B cell (primary cell): Measurements from ENCODE around the gene TEX10. TPM values are rescaled to one million over a fixed set of nuclear protein-coding genes. Genes with fewer than 3 reads are reported as not detected.

Experiments
- ATAC-seq: fragments of 200-7000 bp; cut with Tn5 transposase; one replicate; pipeline ENCODE4 v1.10.0; 2021; ENCODE audit warnings: low read depth, mild to moderate bottlenecking, moderate number of reproducible peaks, moderate library complexity
- CTCF ChIA-PET: fragments of 350-600 bp; sonication (Branson Sonifier 250); formaldehyde crosslinking; loops from one replicate; lab custom pipeline; 2021; ENCODE audit warnings: antibody characterized with exemption, inconsistent platforms; lab: Charles Lee
- POLR2A ChIA-PET: fragments of 350-600 bp; sonication (Branson Sonifier 250); formaldehyde crosslinking; loops from one replicate; lab custom pipeline; 2021; ENCODE audit warnings: antibody characterized with exemption; lab: Charles Lee
- DNase-seq: peaks from one replicate; pipeline ENCODE4 v3.0.0; 2013
- H2AFZ ChIP-seq: 2 replicates; pipeline ENCODE4 v1.6.1; 2012; ENCODE audit warnings: mild to moderate bottlenecking, low read depth, low read length; ENCODE audit not compliant: insufficient read depth, poor library complexity, severe bottlenecking
- H3K27ac ChIP-seq, 2 donors: 1 replicate in 1 of 2; 2 replicates in 1 of 2; pipeline ENCODE4 v1.5.1; 2012 to 2013; ENCODE audit warnings: low read length in 2 of 2, mild to moderate bottlenecking in 2 of 2, moderate library complexity in 1 of 2
- H3K27me3 ChIP-seq, 4 experiments: fragments of 200-600 bp in 1 of 4; sonication (generic) in 1 of 4; replicated peaks in 1 of 4; 1 replicate in 2 of 4; 2 replicates in 2 of 4; pipeline versions ENCODE4 v1.6.1 to v1.7.0; 2013 to 2016; ENCODE audit warnings: low read length in 3 of 4, mild to moderate bottlenecking in 2 of 4, mixed read lengths in 1 of 4, moderate library complexity in 1 of 4; ENCODE audit not compliant: insufficient read depth in 4 of 4, control insufficient read depth in 3 of 4; ENCODE audit errors: control extremely low read depth in 1 of 4
- H3K36me3 ChIP-seq, 2 experiments: replicated peaks in 1 of 2; 1 replicate in 1 of 2; 2 replicates in 1 of 2; pipeline versions ENCODE4 v1.6.1 to v1.7.1; 2013; ENCODE audit warnings: low read length in 1 of 2; ENCODE audit not compliant: insufficient read depth in 2 of 2, control insufficient read depth in 1 of 2; ENCODE audit errors: control extremely low read depth in 1 of 2, extremely low read depth in 1 of 2
- H3K4me1 ChIP-seq, 2 donors: fragments of 200-600 bp in 1 of 2; sonication (generic) in 1 of 2; 1 replicate in 1 of 2; 2 replicates in 1 of 2; pipeline versions ENCODE4 v1.5.1 to v1.6.1; 2013 to 2017; ENCODE audit warnings: low read length in 2 of 2; ENCODE audit not compliant: control insufficient read depth in 2 of 2, insufficient read depth in 2 of 2
- H3K4me2 ChIP-seq: replicated peaks from 2 replicates; pipeline ENCODE3; 2012; ENCODE audit warnings: mild to moderate bottlenecking, low read depth, low read length; ENCODE audit not compliant: poor library complexity, severe bottlenecking
- H3K4me3 ChIP-seq, 5 experiments: fragments of 200-600 bp in 1 of 5; sonication (generic) in 1 of 5; 1 replicate in 3 of 5; 2 replicates in 2 of 5; pipeline versions ENCODE4 v1.5.1 to v1.7.0; 2011 to 2016; ENCODE audit warnings: low read length in 4 of 5, mild to moderate bottlenecking in 4 of 5, low read depth in 2 of 5, control low read depth in 1 of 5, moderate library complexity in 1 of 5; ENCODE audit not compliant: insufficient read depth in 1 of 5; ENCODE audit errors: control extremely low read depth in 1 of 5, extremely low read depth in 1 of 5
- H3K79me2 ChIP-seq: fragments of 200-600 bp; sonication (generic); one replicate; pipeline ENCODE4 v1.6.0; 2016; ENCODE audit warnings: low read length; ENCODE audit not compliant: control insufficient read depth, insufficient read depth
- H3K9ac ChIP-seq: fragments of 200-600 bp; sonication (generic); 2 replicates; pipeline ENCODE4 v1.6.1; 2017; ENCODE audit warnings: mild to moderate bottlenecking, low read length, moderate library complexity
- H3K9me3 ChIP-seq, 3 donors: one replicate each; pipeline versions ENCODE4 v1.6.1 to v1.7.1; 2013; ENCODE audit warnings: low read length in 2 of 3; ENCODE audit not compliant: control insufficient read depth in 2 of 3, insufficient read depth in 1 of 3; ENCODE audit errors: control extremely low read depth in 1 of 3
- H4K20me1 ChIP-seq: 2 replicates; pipeline ENCODE4 v1.6.0; 2012; ENCODE audit warnings: mild to moderate bottlenecking, low read length; ENCODE audit not compliant: insufficient read depth, control insufficient read depth, poor library complexity, severe bottlenecking
- H3K27ac Mint-ChIP-seq: one replicate; pipeline ENCODE4 v1.8.0; 2021; ENCODE audit warnings: mixed read lengths
- H3K27me3 Mint-ChIP-seq: one replicate; pipeline ENCODE4 v1.8.0; 2021; ENCODE audit warnings: mixed read lengths
- H3K4me1 Mint-ChIP-seq: one replicate; pipeline ENCODE4 v1.8.0; 2021; ENCODE audit warnings: mixed read lengths
- H3K4me3 Mint-ChIP-seq: one replicate; pipeline ENCODE4 v1.8.0; 2021; ENCODE audit warnings: mixed read lengths
- H3K9me3 Mint-ChIP-seq: one replicate; pipeline ENCODE4 v1.8.0; 2022; ENCODE audit warnings: mixed read lengths; ENCODE audit not compliant: insufficient read depth
- CTCF ChIP-seq: fragments of 200-600 bp; IDR thresholded peaks from one replicate; pipeline ENCODE4 v1.8.0; 2022; ENCODE audit warnings: antibody characterized with exemption, mild to moderate bottlenecking
- EZH2 ChIP-seq: IDR thresholded peaks from 2 replicates; pipeline ENCODE4 v1.6.1; 2012; ENCODE audit warnings: borderline replicate concordance, low read depth, mild to moderate bottlenecking, moderate library complexity, low read length; ENCODE audit not compliant: insufficient read depth, poor library complexity, severe bottlenecking
- WGBS: methylation state at CpG from one replicate; pipeline ENCODE4 v1.1.5; 2013; ENCODE audit warnings: missing lambda C conversion rate; ENCODE audit not compliant: insufficient coverage; 5-methylcytosine and 5-hydroxymethylcytosine counted together
- intact Hi-C: fragments of 100-400 bp; cut with micrococcal nuclease; formaldehyde crosslinking; loops from one replicate; pipeline ENCODE4 v1.10.0; 2022
- polyA plus RNA-seq: library from polyadenylated mRNA; depleted of rRNA; stranded (reverse); fragments of >200 nt; gene quantifications from 2 replicates; pipeline ENCODE4 v1.2.3, GENCODE V29; 2012
- total RNA-seq, 2 donors: library from RNA; stranded (reverse); fragments of 120-200 nt in 1 of 2; gene quantifications; 1 replicate in 1 of 2; 2 replicates in 1 of 2; pipeline versions ENCODE4 v1.2.3 to v1.2.4, GENCODE V29; 2013 to 2022

The TEX10 gene
- total and polyA plus RNA-seq, 2 donors (not counting 1 experiment from before 2014, with no cell fraction given): 15.5 to 24.9 TPM

GRCh38 chr9:100401042-100401441, 48.3 kb upstream of the TEX10 start:
- peaks cover 5% of the 10 kb centered on the region for H3K27me3 Mint-ChIP-seq
- H3K79me2 ChIP-seq: no peaks in the 10 kb centered on the region
- TF ChIP-seq EZH2 (no peak), CTCF (no peak)
- ChIA-PET CTCF (interaction anchor here (0.8 kb wide), 1 partner anchor 37 kb away, joined by 3 read pairs; no protein-coding TSS in a partner anchor), POLR2A (no interaction called here)
- no peaks in the 10 kb centered on the region for H3K4me1 Mint-ChIP-seq
- no peaks in the 10 kb centered on the region for H3K9me3 Mint-ChIP-seq
- no peak overlapping the region for H2AFZ ChIP-seq
- H3K9me3 ChIP-seq: no peaks in the 10 kb centered on the region
- no peaks in the 10 kb centered on the region for H3K4me1 ChIP-seq
- H3K36me3 ChIP-seq: no peaks in the 10 kb centered on the region
- no peak overlapping the region for H3K4me3 Mint-ChIP-seq
- ATAC-seq: no peak
- no peak overlapping the region for H3K27ac ChIP-seq
- no peak for DNase-seq
- 100% methylated on average over 1 of the region's 1 CpG for WGBS
- no peak overlapping the region for H3K4me2 ChIP-seq
- no peaks in the 10 kb centered on the region for H4K20me1 ChIP-seq
- intact Hi-C loops: no loop called here
- no peak overlapping the region for H3K9ac ChIP-seq
- H3K27ac Mint-ChIP-seq: no peak overlapping the region
- peaks cover 0 to 2% (median 0%) of the 10 kb centered on the region in 4 experiments for H3K27me3 ChIP-seq
- no peak overlapping the region for H3K4me3 ChIP-seq

- Histone ChIP-seq H3K27me3 (no peaks in the 10 kb centered on the region), H4K20me1 (no peaks in the 10 kb centered on the region), H3K9ac (no peak overlapping the region), H3K4me1 (no peaks in the 10 kb centered on the region), H3K79me2 (no peaks in the 10 kb centered on the region), H3K36me3 (no peaks in the 10 kb centered on the region), H3K9me3 (peaks cover 0 to 6% (median 0%) of the 10 kb centered on the region in 3 donors), H3K27ac (no peak overlapping the region), H3K4me2 (no peak overlapping the region), H2AFZ (no peak overlapping the region), H3K4me3 (no peak overlapping the region)
- Mint-ChIP-seq H3K4me3 (no peak overlapping the region), H3K4me1 (no peaks in the 10 kb centered on the region), H3K27me3 (no peaks in the 10 kb centered on the region), H3K27ac (no peak overlapping the region), H3K9me3 (no peaks in the 10 kb centered on the region)
- intact Hi-C loops: no loop called here
- TF ChIP-seq EZH2 (no peak), CTCF (no peak)
- ChIA-PET POLR2A (no interaction called here), CTCF (no interaction called here)
- no peak for ATAC-seq
- DNase-seq: no peak
- 90% methylated on average over 2 of the region's 3 CpGs for WGBS
Observed at GRCh38 chr9:100397529-100398266, 45.0 kb upstream of the TEX10 start.
